Measurements from ENCODE around the gene TSPYL4. TPM values are rescaled to one million over a fixed set of nuclear protein-coding genes. Genes with fewer than 3 reads are reported as not detected.

TSPYL4 gene
- total and polyA plus RNA-seq, 2 donors (not counting 3 experiments of a cell fraction or from before 2014, with no cell fraction given): 24.5 to 43.1 TPM

DNA sequence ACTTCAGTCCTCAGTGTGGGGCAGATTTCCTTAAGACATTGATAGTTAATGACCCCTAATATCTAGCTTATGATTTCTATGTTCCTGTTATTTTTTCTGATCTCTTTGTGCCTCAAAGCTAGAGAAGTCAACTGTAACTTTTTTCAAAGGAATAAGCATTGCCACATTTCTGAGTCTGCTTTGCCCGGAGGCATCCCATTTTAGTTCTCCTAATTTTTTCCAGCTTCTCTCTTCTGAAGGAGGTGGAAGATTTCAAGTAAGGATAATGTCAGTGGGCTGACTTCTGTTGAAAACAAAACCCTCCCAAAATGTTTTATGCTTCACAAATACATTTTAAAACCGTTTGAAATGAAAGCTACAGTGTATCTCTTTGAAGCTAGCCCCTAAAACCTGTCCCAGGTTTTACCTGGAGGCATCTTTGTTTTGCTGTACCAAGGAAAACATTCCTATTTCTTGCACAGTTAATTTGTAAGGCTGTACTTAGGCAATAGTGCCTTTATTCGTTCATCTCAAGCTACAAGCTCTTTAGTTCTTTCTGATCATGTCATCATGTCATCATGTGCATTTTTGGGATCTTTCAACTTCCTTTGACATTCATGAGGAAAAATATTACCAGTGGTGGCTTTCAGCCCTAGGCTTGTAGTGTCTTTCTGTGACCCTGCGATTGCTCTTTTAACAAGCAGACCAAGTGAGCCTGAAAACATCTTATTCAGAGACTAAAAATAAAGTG, 45.7 kb downstream of the TSPYL4 start:
- Histone ChIP-seq H3K9me1 (replicated peaks; ENCODE audit: control insufficient read depth, extremely low read depth, insufficient read depth, low read length) (no peaks in the 10 kb centered on the region), H3K27ac (ENCODE audit: insufficient read depth, low read depth, low read length) (no peak overlapping the region), H3K36me3 (ENCODE audit: control insufficient read depth in 2 of 2, extremely low read depth in 1 of 2, insufficient read depth in 2 of 2, low read length in 2 of 2) (no peaks in the 10 kb centered on the region), H2AFZ (ENCODE audit: low read depth, low read length) (no peak overlapping the region), H3K27me3 (ENCODE audit: control insufficient read depth in 2 of 2, insufficient read depth in 2 of 2, low read length in 2 of 2) (no peaks in the 10 kb centered on the region), H3K9me3 (replicated peaks; ENCODE audit: control insufficient read depth, insufficient read depth, low read length) (no peaks in the 10 kb centered on the region), H3K79me2 (ENCODE audit: control insufficient read depth, insufficient read depth, low read length) (no peaks in the 10 kb centered on the region), H3K9ac (replicated peaks; ENCODE audit: extremely low read depth, insufficient read depth, low read length) (no peak overlapping the region), H4K20me1 (replicated peaks; ENCODE audit: control insufficient read depth, extremely low read depth, insufficient read depth, low read length) (no peaks in the 10 kb centered on the region), H3K4me1 (ENCODE audit: control insufficient read depth, extremely low read depth, insufficient read depth, low read length) (no peaks in the 10 kb centered on the region), H3K4me3 (replicated peaks in 1 of 3; ENCODE audit: insufficient read depth in 1 of 3, low read depth in 1 of 3, low read length in 3 of 3) (no peak overlapping the region), H3K4me2 (ENCODE audit: insufficient read depth, low read length) (no peak overlapping the region)
- TF ChIP-seq, protein P1, sequence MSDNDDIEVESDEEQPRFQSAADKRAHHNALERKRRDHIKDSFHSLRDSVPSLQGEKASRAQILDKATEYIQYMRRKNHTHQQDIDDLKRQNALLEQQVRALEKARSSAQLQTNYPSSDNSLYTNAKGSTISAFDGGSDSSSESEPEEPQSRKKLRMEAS (IDR thresholded peaks at IDR 0.05; ENCODE audit: insufficient read depth, insufficient read length): no peak
- TF ChIP-seq POLR2AphosphoS5 (IDR thresholded peaks at IDR 0.05; ENCODE audit: insufficient read depth, low read depth, low read length) (no peak), FOS (IDR thresholded peaks at IDR 0.05; ENCODE audit: borderline replicate concordance, insufficient read depth, low read length) (no peak), POLR2A (IDR thresholded peaks at IDR 0.05; ENCODE audit: low read depth, low read length) (no peak)
- TF ChIP-seq, protein P2, sequence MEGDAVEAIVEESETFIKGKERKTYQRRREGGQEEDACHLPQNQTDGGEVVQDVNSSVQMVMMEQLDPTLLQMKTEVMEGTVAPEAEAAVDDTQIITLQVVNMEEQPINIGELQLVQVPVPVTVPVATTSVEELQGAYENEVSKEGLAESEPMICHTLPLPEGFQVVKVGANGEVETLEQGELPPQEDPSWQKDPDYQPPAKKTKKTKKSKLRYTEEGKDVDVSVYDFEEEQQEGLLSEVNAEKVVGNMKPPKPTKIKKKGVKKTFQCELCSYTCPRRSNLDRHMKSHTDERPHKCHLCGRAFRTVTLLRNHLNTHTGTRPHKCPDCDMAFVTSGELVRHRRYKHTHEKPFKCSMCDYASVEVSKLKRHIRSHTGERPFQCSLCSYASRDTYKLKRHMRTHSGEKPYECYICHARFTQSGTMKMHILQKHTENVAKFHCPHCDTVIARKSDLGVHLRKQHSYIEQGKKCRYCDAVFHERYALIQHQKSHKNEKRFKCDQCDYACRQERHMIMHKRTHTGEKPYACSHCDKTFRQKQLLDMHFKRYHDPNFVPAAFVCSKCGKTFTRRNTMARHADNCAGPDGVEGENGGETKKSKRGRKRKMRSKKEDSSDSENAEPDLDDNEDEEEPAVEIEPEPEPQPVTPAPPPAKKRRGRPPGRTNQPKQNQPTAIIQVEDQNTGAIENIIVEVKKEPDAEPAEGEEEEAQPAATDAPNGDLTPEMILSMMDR (IDR thresholded peaks at IDR 0.05; ENCODE audit: extremely low read depth in 1 of 2, insufficient read depth in 1 of 2, low read depth in 1 of 2, low read length in 2 of 2): no peak
- intact Hi-C loops (cut with micrococcal nuclease) (no loop called here), dilution Hi-C loops (cut with MboI; ENCODE audit: extremely low pct_ligation_motif_present, low sequenced_read_pairs) (no loop called here)
- no TSS peak for BruUV-seq (replicated peaks)
- FAIRE-seq (no peak), DNase-seq (ENCODE audit: low read depth, low spot score) (no peak)
- POLR2A ChIA-PET: no interaction called here
- CTCF ChIA-PET: interaction anchor here (1.2 to 1.9 kb wide), 2 partner anchors 9 to 10 kb away, joined by 4 to 11 read pairs; no protein-coding TSS in a partner anchor

Measured in endothelial cell of umbilical vein (primary cell).